SW 1271 (cell line): Measurements from ENCODE around the gene ADGRA1.

Source experiments
- DNase-seq, 2 experiments: peaks; one replicate each; lab custom pipeline; 2025; lab: John Stamatoyannopoulos, UW

The ADGRA1 gene

DNA sequence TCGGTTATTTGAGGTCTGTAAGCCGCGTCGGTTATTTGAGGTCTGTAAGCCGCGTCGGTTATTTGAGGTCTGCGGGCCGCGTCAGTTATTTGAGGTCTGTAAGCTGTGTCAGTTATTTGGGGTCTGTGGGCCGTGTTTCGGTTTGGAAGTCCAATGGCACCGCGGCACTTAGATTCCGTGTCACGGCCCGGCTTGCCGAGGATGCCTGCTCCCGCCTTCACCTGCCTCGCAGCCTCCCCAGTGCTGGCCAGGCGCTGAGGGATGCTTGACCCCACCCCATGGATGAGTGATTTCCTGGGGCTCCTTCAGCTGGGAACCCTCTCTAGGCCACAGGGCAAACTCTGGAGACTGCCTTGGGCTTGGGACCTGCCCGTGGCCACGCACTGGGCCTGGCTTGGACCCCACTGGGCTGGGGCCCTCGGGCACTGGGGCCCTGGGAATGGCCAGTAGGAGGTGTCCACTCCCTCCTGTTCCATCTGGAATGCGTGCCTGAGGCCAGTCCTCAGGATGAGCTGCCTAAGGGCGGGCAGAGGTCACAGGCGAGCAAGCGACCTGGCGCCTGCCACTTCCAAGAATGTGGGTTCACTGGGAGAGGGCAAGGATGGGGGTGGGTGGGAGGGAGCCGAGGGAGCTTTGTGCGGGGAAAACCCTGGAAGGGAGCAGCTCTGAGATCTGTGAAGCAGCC, 25.6 kb downstream of the ADGRA1 start:
- no peak for DNase-seq

DNA sequence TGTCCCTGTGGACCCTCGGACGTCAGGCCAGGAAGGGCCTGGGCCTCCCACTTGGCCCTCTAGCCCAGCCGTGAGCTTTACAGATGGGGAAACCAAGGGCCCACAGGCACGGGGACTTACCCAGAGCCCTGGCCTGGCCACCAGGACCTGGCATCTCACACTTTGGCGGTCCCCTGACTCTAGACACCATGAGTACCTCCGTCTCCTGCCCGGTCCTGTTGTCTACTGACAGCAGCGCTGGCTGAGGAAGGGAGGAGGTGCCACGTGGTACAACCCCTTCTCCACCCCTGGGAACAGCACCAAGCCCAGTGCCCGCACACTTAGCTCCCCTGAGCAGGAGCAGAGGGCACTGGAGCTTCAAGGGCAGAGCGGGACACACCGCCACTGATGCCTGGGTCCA, 26.1 kb downstream of the ADGRA1 start:
- DNase-seq, result no peak

DNA sequence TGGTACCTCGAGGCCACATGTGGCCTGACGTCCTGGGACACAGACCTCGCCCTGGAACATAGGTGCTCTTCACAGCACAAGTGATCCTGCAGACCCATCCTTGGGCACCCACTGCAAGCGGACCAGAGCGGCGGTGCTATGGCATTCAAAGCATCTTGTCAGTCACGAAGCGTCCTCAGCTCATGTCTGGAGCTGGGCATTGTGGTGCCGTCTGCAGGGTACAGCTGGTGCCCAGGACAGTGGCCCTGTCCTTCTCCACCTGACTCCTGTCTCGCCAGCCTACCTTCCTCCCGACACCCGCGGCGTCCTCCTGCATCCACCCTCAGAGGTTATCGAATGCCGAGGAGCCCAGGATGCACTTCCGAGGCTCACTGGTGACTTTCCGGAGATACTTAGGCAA, 26.5 kb downstream of the ADGRA1 start:
- DNase-seq, result no peak

GRCh38 chr10:133114726-133115452, 27.2 kb downstream of the ADGRA1 start:
- no peak for DNase-seq

DNA sequence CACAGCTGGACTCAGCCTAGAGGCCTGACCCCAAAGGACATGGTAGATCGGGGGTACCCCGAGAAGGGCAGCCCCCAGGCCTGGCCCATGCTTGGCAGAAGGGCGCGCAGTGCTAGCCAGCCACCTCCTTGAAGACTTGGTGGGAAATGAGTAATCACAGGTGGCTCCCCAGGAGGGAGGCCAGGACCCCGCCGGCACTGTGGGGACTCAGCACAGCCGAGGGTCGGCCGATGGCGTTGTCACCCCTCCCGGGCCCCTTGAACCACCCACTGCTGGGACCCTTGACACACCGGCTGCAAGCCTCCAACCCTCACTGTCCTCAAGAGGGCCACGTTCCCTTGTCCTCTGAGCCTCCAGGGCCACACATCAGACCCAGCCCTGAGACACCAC, 27.7 kb downstream of the ADGRA1 start:
- no peak for DNase-seq

DNA sequence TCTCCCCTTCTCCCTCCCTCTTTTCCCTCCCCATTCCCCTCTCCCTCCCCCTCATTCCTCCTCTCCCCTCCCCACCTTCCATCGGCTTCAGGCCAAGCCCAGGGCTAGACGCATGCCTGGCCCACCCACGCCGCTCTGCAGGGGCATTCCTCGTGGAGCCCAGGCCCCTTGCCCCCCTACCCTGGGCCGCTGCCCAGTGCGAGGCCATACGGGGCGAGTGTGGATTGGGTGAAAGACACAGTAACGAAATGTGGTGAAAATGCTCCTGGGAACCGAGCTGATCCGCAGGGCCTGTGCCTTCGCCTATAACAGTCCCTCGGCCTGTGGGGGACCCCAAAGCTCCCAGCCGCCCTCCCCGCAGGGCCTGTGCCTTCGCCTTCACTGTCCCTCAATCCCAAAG, 28.3 kb downstream of the ADGRA1 start:
- DNase-seq, result no peak

GRCh38 chr10:133116455-133116854, 28.7 kb downstream of the ADGRA1 start:
- DNase-seq, result no peak

DNA sequence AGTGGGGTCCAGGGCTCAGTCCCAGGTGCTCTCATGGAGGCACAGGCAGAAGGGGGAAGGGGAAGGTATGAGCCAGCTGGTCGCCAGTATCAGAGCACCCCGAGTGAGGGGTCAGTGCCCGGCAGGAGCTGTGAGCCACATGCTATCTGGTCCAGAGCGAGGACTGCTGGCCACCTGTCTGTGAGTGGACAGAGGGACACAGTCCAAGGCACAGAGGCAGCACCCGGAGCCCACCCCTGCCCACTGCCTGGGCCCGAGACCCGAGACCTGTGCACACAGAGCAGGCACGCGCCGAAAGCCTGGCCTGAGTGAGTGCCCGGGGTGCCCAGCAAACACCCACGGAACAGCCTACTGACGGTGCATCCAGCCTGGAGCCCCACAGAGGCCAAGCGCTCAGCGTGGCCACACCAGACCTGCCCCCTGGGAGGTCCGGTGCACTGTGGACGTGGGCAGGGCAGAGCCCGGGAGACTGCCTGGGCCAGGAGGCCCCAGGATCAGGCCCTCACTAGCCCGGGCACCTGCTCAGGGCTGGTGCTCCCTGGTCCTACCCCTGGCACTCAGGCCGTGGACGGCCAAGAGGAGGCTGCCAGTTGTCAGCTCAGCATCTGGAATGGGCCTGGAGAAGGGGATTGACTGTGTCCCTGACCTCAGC, 29.4 kb downstream of the ADGRA1 start:
- DNase-seq, result no peak

GRCh38 chr10:133117688-133118071, 30.0 kb downstream of the ADGRA1 start:
- DNase-seq, result no peak

GRCh38 chr10:133121479-133121878, 33.8 kb downstream of the ADGRA1 start:
- no peak for DNase-seq

DNA sequence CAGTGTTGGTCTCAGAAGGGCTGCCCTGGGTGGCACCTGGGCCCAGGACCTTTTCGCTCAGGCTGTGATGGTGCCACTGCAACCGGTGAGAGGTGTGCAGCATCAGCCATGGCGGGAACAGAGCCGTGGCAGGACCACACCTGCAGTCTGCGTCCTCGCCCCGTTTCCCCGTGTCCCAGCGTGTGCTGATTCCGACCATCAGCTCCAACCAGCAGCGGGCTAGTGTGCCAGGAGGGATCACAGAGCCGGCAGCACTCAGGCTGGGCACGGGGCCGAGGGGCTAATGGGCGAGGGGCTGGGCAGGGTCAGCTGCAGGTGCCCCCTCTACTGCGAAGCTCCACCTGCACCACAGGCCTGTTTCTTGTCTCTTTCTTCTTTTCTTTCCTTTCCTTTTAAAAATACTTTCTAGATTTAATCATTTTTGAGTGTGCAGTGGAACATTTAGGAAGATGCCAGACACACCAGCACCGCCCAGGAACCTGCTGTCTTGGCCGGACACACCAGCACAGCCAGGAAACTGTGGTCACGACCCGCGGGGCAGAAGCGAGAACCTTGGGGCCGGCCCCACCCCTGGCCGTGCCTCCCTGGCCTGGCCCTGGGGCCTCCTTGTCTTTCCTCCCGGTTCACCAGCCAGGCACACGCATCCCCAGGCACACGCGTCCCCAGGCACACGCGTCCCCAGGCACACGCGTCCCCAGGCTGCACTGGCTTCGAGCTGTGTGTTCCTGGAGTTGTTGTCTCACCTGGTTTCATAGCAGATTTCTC, 34.6 kb downstream of the ADGRA1 start:
- no peak for DNase-seq

DNA sequence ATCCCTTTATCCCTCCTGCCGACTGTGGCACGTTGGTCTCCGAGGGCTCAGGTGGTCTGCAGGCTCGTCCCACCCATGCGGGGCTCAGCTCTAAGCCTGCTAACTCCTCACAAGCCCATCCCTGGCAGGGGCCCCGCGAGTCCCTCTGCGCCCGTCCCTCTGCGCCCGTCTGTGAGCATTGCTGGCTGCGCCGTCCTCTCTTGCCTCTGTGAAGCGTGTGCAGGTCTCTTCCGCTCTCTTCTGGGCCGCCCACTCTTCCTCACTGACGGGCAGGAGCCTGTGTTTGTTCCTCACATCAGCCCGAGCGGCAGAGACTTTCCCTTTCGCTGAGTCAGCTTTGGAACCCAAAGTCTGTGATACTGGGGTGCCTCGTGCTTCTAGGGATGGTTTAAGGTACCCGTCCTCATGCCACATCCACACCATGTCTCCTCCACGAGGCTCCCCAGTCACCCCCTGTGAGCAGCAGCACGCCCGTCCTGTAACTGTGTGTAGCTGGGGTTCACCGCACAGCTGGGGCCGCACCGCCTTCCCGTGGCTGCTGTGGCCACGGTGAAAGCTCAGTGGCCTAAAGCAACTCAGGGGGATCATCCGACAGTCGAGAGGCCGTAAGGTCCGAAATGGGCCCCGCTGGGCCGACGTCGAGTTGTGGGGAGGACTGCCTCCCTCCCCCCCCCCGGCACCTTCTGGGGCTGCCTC, 35.5 kb downstream of the ADGRA1 start:
- DNase-seq, result no peak

- no peak for DNase-seq
Observed at GRCh38 chr10:133123746-133124356, 36.1 kb downstream of the ADGRA1 start.

GRCh38 chr10:133124357-133125211, 36.9 kb downstream of the ADGRA1 start:
- DNase-seq, result no peak

GRCh38 chr10:133125901-133126300, 38.2 kb downstream of the ADGRA1 start:
- DNase-seq, result no peak

GRCh38 chr10:133126431-133127290, 38.9 kb downstream of the ADGRA1 start:
- DNase-seq, result no peak

DNA sequence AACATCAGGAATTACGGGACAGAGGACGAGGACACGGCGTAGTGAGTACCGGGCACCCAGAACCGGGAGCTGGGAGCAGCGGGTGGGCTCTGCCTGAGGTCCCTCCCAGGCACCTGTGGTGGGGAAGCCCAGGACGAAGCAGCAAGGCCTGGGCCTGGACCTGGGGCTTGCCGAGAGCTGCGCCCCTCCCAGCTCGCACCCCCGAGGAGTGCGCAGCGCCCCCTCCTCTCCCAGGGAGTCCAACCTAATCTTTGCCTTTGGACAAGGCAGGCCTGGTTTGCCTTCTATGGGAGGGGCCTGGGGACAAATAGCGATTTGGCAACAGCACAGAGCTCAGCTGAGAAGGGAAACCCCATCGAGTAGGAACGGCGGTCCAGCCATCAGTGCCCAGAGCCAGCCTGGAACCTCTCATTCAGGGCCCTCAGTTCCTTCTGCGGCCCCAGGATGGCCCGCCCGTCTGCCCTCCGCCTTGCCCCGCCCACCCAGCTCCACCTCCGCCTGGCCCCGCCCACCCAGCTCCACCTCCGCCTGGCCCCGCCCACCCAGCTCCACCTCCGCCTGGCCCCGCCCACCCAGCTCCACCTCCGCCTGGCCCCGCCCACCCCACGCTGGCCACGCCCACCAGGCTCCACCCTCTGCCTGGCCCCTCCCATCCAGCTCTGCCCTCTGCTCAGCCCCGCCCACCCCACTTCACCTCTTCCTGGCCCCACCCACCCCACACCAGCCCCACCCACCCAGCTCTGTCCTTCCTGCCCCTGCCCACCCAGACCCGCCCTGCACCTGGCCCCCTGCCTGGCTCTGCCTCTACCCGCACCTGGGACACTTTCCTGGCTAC, 39.8 kb downstream of the ADGRA1 start:
- peak in 1 of 2 experiments; percentile 6 for DNase-seq
